ENCODE measurements around the gene CENPN.

Gene CENPN

GRCh38 chr16:81076566-81077075 lies 69.6 kb downstream of the CENPN start:
- H3K27ac ChIP-seq (ENCODE audit: low read depth, low read length): peak overlapping the region; percentile 97
- no peaks in the 10 kb centered on the region for H3K36me3 ChIP-seq (ENCODE audit: control insufficient read depth, insufficient read depth, low read length)
- H3K9ac ChIP-seq (ENCODE audit: low read length): peak overlapping the region; percentile 72
- no peaks in the 10 kb centered on the region for H3K4me1 ChIP-seq (ENCODE audit: control insufficient read depth, insufficient read depth, low read length)
- H3K4me3 ChIP-seq (ENCODE audit: low read length): peak overlapping the region; percentile 94
- no peaks in the 10 kb centered on the region for H3K27me3 ChIP-seq (ENCODE audit: control insufficient read depth, insufficient read depth, low read length)

DNA sequence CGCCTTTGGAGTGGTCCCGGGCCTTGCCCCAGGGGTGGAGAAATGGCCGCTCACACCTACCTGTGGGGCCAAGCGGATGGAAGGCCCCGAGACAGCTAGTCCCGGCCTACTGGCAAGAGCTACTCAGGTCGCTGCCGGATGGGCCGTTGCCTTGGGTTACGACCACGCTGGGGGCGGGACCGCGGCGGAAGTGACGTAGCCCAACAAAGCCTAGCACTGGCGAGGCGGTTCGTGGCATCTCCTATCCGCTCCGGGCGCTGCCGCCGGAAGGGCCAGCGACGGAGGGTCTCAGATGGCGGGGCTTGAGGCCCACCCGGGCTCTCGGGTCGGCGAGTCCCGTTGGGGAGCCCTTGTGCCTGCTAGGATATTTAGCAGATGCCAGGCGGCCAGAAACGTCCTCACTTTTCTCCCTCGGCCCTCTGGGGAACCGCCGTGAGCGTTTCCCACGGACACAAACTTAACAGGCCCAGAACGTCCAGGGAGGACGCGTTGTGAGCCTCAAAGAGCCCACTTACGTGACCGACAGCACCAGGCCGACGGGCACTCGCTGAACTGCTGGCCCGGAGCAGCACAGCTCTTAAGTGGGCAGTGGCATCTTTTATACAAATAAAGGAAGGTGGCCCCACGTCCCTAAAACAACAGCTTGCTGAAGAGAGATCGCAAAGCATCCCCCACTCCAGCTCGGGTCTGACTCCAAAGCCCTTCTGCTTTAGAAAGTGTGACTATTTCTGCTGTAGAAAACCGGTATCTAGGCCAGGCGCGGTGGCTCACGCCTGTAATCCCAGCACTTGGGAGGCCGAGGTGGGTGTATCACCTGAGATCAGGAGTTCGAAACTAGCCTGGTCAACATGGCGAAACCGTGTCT lies 70.3 kb downstream of the CENPN start, which contains the start of gene C16orf46:
TSS of gene C16orf46 (minus strand) at position 163 of the 865 bp plus-strand sequence. CDS start 13,283 bp downstream, outside the sequence.
- Histone ChIP-seq H3K36me3 (ENCODE audit: control insufficient read depth, insufficient read depth, low read length) (no peaks in the 10 kb centered on the region), H3K4me3 (ENCODE audit: low read length) (peak within 1 kb of the TSS; percentile 94), H3K4me1 (ENCODE audit: control insufficient read depth, insufficient read depth, low read length) (no peaks in the 10 kb centered on the region)

DNA sequence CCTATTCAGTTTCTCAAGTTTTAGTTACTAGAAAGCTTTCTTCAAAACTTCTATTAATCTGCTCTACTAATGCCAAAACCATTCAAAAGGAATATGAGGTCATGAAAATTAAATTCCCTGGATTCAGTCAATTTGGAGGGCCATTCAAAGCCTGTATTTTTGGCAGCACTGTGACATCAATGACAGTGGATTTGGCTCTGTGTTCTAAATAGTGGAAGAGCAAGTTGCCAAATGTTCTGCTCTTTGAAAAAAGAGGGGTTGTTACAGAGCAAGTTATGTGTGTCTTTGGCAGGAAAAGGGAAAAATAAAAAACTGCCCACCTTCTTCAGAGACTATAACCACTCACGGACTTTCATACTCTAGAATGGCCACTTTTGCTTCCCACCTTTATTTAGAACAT lies 73.2 kb downstream of the CENPN start:
- Histone ChIP-seq H3K27ac (ENCODE audit: low read depth, low read length) (no peak overlapping the region), H3K4me3 (ENCODE audit: low read length) (no peak overlapping the region), H3K36me3 (ENCODE audit: control insufficient read depth, insufficient read depth, low read length) (no peaks in the 10 kb centered on the region), H3K4me1 (ENCODE audit: control insufficient read depth, insufficient read depth, low read length) (no peaks in the 10 kb centered on the region), H3K9ac (ENCODE audit: low read length) (no peak overlapping the region), H3K27me3 (ENCODE audit: control insufficient read depth, insufficient read depth, low read length) (no peaks in the 10 kb centered on the region)

More for the DNA sequence above, 70.3 kb downstream of the CENPN start, which contains the start of gene C16orf46:
- peak within 1 kb of the TSS; percentile 80 for H3K9ac ChIP-seq (ENCODE audit: low read length)
- H3K27me3 ChIP-seq (ENCODE audit: control insufficient read depth, insufficient read depth, low read length): no peaks in the 10 kb centered on the region
- H3K27ac ChIP-seq (ENCODE audit: low read depth, low read length): peak within 1 kb of the TSS; percentile 97

- no peak overlapping the region for H3K9ac ChIP-seq (ENCODE audit: low read length)
- no peaks in the 10 kb centered on the region for H3K36me3 ChIP-seq (ENCODE audit: control insufficient read depth, insufficient read depth, low read length)
- no peak overlapping the region for H3K4me3 ChIP-seq (ENCODE audit: low read length)
- H3K27me3 ChIP-seq (ENCODE audit: control insufficient read depth, insufficient read depth, low read length): no peaks in the 10 kb centered on the region
- no peak overlapping the region for H3K27ac ChIP-seq (ENCODE audit: low read depth, low read length)
- H3K4me1 ChIP-seq (ENCODE audit: control insufficient read depth, insufficient read depth, low read length): no peaks in the 10 kb centered on the region
Observed at GRCh38 chr16:81081014-81081413, 74.0 kb downstream of the CENPN start.

All from rectal smooth muscle tissue (tissue), 1 donor.